HEK293T (cell line): ENCODE measurements around the gene AHR.

Source experiments
- PKNOX1 ChIP-seq: fragments of 450-650 bp; IDR thresholded peaks from 2 replicates; pipeline ENCODE4 v1.6.1; 2016
- SP1 ChIP-seq: fragments of 450-650 bp; IDR thresholded peaks from 2 replicates; pipeline ENCODE4 v1.6.1; 2017
- SUZ12 ChIP-seq: fragments of 450-650 bp; IDR thresholded peaks from 2 replicates; pipeline ENCODE4 v1.6.1; 2016; ENCODE audit warnings: mild to moderate bottlenecking

GRCh38 chr7:17385612-17386011, 87.2 kb downstream of the AHR start:
- TF ChIP-seq SP1 (no peak), PKNOX1 (no peak), SUZ12 (no peak)
